Stimulated activated CD4-positive, alpha-beta T cell treated with anti-CD3 and anti-CD28 coated beads, Interleukin-2, amount 100 ng/mL, for 24 hours (primary cell): ENCODE measurements around the gene ABR.
"Not testable (repeated sequence)": the region's sequence is repeated elsewhere in the genome, so short reads cannot be mapped to it uniquely, and the experiment has no call there.

ENCODE experiments used
- DNase-seq, 2 donors: peaks; one replicate each; pipeline ENCODE4 v3.0.0-alpha.2; 2020

The ABR gene

GRCh38 chr17:1173432-1174262 lies 6.1 kb downstream of the ABR start:
- no peak for DNase-seq

GRCh38 chr17:1171953-1172352 lies 7.8 kb downstream of the ABR start:
- DNase-seq = no peak

GRCh38 chr17:1170739-1171138 lies 9.0 kb downstream of the ABR start:
- no peak for DNase-seq

GRCh38 chr17:1169929-1170312 lies 9.9 kb downstream of the ABR start:
- DNase-seq = no peak

GRCh38 chr17:1169221-1169928 lies 10.4 kb downstream of the ABR start:
- no peak for DNase-seq

- no peak for DNase-seq
Measured at GRCh38 chr17:1168533-1169220, 11.1 kb downstream of the ABR start.

GRCh38 chr17:1166276-1166675 lies 13.5 kb downstream of the ABR start:
- DNase-seq = no peak

GRCh38 chr17:1165836-1166235 lies 13.9 kb downstream of the ABR start:
- DNase-seq = no peak

GRCh38 chr17:1164935-1165556 lies 14.7 kb downstream of the ABR start:
- no peak for DNase-seq

- no peak for DNase-seq
Measured at GRCh38 chr17:1162116-1162855, 17.5 kb downstream of the ABR start.

GRCh38 chr17:1160591-1161390 lies 19.0 kb downstream of the ABR start:
- no peak for DNase-seq

GRCh38 chr17:1159431-1160180 lies 20.2 kb downstream of the ABR start:
- no peak for DNase-seq

- DNase-seq = no peak
Measured at GRCh38 chr17:1158879-1159278, 20.9 kb downstream of the ABR start.

- DNase-seq = no peak
Measured at GRCh38 chr17:1156864-1157263, 22.9 kb downstream of the ABR start.

- DNase-seq = no peak
Measured at GRCh38 chr17:1154704-1155103, 25.1 kb downstream of the ABR start.

- DNase-seq = no peak
Measured at GRCh38 chr17:1153795-1154546, 25.8 kb downstream of the ABR start.

- not testable (repeated sequence) for DNase-seq
Measured at GRCh38 chr17:1152582-1152981, 27.2 kb downstream of the ABR start.

GRCh38 chr17:1150863-1151600 lies 28.7 kb downstream of the ABR start:
- DNase-seq = no peak

- DNase-seq = no peak
Measured at GRCh38 chr17:1149869-1150268, 29.9 kb downstream of the ABR start.
